ENCODE data around the gene ALDH4A1.

Gene ALDH4A1

DNA sequence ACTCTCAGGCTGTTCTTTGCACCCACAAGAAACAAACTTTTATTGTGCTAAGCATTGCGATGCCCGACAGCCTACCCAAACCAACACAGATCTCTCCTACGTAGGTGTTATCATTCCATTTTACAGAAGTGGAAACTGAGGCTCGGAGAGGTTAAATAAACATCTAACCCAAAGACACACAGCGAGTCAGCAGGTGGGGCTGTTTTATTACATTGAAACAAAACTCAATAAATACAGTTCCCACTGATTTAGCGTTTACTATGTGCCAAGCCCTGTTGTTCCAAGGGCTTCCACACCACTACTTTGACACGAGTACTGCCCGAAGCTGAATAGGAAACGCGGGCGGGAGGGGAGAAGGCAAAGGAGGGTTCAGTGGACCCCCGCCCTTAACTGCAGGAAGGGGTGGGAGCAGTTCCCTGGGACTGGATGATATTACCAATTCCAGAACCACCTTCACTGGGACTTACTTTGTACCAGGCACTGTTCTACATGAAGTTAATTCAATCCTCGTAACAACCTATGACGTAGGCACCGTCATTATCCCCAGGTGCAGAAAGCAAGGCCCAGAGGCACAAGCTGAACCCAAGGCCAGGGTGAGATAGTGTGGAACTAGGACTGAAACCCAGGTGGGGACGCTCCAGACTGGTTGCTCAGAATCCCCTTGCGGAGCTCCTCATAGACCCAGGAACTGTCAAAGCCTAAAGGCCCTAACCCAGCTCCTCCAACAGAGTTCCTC lies 19.3 kb upstream of the ALDH4A1 start:
- TF ChIP-seq, protein P1, sequence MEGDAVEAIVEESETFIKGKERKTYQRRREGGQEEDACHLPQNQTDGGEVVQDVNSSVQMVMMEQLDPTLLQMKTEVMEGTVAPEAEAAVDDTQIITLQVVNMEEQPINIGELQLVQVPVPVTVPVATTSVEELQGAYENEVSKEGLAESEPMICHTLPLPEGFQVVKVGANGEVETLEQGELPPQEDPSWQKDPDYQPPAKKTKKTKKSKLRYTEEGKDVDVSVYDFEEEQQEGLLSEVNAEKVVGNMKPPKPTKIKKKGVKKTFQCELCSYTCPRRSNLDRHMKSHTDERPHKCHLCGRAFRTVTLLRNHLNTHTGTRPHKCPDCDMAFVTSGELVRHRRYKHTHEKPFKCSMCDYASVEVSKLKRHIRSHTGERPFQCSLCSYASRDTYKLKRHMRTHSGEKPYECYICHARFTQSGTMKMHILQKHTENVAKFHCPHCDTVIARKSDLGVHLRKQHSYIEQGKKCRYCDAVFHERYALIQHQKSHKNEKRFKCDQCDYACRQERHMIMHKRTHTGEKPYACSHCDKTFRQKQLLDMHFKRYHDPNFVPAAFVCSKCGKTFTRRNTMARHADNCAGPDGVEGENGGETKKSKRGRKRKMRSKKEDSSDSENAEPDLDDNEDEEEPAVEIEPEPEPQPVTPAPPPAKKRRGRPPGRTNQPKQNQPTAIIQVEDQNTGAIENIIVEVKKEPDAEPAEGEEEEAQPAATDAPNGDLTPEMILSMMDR (IDR thresholded peaks at IDR 0.05; ENCODE audit: borderline replicate concordance, insufficient read depth, low read depth, low read length), result no peak
- no peak overlapping the region for H3K4me3 ChIP-seq (ENCODE audit: low read depth, low read length)

GRCh38 chr1:18920931-18921330 lies 18.6 kb upstream of the ALDH4A1 start:
- no peak overlapping the region for H3K4me3 ChIP-seq (ENCODE audit: low read depth, low read length)
- TF ChIP-seq, protein P1 (IDR thresholded peaks at IDR 0.05; ENCODE audit: borderline replicate concordance, insufficient read depth, low read depth, low read length), result no peak

DNA sequence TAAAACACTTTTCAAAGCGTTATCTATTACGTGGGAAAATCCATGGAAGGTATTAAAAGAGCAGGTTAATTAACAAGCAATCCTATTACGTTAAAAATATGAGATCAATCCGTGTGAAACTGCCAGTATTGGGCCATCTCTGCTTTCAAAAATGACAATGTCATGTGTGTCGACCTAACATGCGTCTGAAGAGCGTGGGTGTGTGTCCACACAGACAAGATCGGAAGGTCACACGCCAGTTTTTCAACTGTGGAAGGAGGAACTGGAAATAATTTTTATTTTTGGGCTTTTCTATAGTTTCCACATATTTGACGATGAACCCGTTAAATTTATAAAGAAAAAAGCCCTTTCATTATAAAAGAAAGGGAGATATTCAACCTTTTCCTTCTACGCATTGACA lies 17.6 kb upstream of the ALDH4A1 start:
- TF ChIP-seq, protein P1 (IDR thresholded peaks at IDR 0.05; ENCODE audit: borderline replicate concordance, insufficient read depth, low read depth, low read length), result no peak
- H3K4me3 ChIP-seq (ENCODE audit: low read depth, low read length), result no peak overlapping the region

GRCh38 chr1:18919197-18919905 lies 17.0 kb upstream of the ALDH4A1 start:
- H3K4me3 ChIP-seq (ENCODE audit: low read depth, low read length), result no peak overlapping the region
- TF ChIP-seq, protein P1 (IDR thresholded peaks at IDR 0.05; ENCODE audit: borderline replicate concordance, insufficient read depth, low read depth, low read length), result no peak

- H3K4me3 ChIP-seq (ENCODE audit: low read depth, low read length), result no peak overlapping the region
- TF ChIP-seq, protein P1 (IDR thresholded peaks at IDR 0.05; ENCODE audit: borderline replicate concordance, insufficient read depth, low read depth, low read length), result no peak
Observed at GRCh38 chr1:18918417-18918816, 16.1 kb upstream of the ALDH4A1 start.

DNA sequence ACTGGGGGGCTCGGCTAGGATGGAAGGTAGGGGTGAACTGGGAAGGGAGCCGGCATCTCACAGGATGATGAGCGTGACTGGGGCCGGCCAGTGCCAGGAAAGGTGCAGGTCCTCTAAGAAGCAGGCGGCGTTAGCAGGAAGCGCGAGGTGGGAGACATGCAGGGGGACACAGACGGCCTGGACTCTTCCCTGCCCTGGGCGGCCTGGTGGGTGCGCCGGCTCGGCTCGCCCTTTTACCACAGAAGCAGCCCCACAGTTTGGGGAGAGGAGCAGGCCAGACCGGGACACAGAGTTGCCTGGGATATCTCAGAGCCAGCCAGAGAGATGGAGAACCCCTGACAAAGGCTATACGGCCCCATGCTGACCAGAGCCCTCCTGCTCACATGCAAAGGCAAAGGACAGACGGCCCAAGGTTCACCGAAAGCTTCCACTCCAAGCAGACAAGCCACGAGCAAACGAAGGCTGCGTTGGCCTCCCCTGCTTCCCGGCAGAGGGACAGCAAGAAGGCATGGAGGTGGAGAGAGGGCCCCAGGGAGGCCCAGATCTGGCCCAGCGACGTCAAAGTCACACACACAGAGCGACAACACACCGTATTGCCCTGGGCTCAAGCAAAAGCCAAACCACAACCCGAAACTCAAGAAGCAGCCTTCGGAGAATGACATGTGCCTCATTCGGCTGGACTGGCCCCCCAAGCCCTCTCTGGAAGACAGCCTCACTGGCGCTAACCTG lies 14.9 kb upstream of the ALDH4A1 start:
- no peak overlapping the region for H3K4me3 ChIP-seq (ENCODE audit: low read depth, low read length)
- TF ChIP-seq, protein P1 (IDR thresholded peaks at IDR 0.05; ENCODE audit: borderline replicate concordance, insufficient read depth, low read depth, low read length), result no peak

Measured in GM12875 (cell line).